HG03135 (cell line): ENCODE results near the gene KRT33A.

Experiments
- ATAC-seq: cut with Tn5 transposase; IDR thresholded peaks from one replicate; pipeline ENCODE4 v1.9.1; 2021; ENCODE audit warnings: mild to moderate bottlenecking, moderate library complexity; ENCODE audit not compliant: unreplicated experiment

The KRT33A gene

DNA sequence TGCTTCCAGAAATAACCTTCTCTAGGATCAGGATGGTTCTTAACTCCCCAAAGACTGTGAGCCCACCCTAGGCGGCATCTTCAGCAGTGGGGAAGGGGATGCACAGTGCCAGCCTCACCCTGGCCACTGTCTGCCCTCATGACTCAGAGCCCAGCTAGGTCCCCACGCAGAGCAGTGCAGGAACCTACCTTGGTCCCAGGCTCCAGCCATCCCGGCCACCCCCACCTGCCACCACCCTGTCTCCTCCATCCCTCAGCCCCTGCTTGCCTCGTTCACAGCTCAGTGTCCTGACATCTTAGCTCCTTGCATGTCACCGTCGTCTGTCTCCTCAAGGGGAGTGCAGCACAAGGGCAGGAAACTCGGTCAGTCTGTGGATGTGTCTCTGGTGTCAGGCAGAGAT, 19.0 kb downstream of the KRT33A start:
- ATAC-seq = no peak

DNA sequence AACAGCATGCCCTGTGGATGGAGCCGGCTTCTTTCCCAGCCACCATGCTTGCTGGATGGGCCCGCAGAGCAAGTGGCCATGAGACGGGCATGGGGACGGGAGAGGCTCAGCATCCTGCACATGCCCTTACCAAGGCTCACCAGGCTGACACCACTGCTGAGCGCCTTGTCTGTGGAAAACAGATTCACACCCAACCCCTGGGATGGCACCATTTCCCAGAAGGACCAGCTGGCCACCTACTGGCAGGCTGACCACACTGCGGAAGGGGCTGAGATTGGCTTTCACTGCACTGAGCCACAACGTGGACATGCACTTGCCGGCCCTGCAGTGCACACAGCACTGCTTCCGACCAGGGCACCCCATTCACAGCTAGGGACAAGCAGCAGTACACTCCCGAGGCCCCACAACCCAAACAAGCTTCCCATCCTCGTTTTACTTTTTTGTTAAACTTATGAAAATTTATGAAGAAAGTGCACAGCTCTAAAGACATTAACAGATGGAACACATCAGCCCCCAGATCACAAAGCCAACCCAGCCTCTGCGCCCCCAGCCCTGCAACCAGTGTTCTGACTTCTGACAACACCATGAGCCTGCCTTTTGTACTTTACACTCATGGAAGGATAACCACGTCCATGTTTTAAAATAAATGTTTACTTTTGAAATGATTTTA, 21.2 kb downstream of the KRT33A start:
- ATAC-seq = no peak

DNA sequence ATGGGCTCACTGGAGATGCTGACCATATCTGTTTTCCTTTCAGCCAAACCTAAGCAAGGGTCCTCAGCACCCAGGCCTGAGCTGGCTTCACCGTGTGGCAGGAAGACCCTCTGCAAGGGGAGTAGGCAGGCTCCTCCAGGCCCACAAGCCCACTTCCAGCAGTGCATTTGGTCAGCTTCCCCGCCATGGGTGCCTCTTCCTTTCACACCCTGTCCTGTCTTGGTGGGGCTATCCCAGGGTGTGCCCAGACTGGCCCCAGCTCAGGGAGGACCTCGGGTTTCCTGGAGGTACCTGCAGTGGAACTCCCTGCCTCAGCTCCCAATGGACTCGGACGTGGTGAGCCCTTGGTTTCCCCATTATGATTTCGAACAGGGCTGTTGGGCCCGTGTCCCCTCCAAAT, 22.4 kb downstream of the KRT33A start:
- no peak for ATAC-seq

DNA sequence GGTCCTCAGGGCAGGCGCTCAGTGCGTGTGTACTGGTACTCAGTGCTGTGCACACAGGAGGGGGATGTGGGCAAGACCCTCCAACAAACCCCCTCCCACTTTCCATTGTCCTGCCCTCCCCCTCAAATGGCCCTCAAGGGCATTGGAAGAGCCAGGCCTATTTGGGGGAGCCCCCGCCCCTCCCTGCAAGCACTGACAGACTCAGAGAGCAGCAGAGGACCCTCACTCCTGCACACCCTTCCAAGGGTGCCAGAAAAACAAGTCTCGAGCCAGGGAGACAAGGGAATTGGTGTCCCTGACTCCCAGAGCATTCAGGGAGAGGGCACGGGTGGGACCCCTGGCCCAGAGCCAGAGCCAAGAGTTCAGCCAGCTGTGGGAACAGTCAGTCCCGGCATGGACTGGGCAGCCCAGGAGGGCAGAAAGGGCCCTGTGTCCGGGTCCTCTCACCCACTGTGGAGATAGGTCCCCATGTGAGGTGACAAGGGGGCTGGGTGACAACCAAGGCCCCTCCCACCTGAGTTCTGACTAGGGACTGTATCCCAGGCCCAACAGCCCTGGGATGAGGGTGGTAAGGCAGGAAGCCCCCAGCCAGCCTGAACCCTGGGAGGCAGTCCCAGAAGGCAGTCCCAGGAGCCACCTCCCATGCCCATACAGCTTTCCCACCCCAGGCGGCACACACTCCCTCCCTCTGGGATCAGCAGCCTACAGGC, 23.1 kb downstream of the KRT33A start:
- no peak for ATAC-seq

DNA sequence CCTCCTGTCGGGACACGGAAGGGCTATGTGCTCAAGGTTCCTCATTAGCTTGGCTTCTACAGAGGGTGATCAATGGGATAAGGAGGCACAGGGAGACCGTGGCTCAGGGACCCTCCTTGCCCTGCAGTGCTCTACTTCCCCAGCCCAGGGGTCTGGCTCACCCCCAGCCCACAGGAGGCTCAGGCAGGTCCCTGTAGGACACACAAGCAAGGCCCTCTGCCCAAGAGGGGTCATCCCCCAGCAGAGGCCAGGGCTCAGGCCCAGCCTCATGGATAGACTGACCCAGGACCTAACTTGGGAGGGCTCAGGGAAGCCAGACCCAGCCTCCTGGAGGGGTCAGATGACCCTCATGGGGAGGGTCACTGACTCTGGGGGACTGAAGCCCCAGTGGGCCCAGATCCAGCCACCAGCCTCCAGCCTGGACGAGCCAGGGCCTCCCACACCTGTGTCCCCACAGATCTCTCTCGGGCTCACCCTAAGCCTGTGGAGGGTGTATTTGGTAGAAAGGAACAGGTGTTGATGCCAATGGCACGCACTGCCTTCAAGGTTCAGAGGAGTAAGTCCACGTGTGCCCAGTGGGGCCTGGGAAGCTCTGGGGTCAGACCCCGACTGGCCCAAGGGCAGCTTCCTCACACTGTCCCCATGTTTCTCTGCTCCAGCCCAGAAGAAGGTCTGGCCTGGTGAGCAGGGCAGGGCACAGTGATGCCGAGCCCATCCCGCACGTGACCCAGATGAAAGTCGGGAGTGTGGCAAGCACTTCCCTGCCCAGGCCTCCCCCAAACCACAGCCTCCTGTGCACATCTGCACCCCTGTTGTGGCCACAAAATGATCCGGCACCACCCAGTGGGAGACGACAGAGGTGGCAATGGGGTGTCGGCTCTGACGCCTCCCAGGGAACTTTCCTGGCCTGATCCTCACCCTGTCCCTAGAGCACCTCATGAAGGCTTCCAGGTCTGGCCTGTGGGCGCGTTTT, 24.2 kb downstream of the KRT33A start:
- no peak for ATAC-seq

DNA sequence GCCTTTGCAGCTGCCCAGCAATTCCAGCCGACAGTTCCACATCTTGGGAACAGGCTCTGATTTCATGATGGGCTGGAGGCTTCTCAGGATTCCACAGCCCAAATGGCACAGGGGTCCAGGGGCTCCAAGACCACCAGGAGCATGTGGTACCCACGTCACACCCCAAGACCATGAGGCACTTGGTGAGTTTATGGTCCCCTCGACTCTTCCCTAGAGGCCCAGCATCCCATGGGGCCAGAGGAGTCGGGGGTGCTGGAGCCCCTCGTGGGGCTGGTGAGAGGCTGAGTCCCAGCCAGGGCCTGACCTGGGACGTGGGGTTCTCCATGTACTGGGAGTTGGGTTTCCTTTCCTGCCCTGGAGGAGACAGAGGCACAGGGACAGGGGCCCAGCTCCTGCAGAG, 25.0 kb downstream of the KRT33A start:
- no peak for ATAC-seq

DNA sequence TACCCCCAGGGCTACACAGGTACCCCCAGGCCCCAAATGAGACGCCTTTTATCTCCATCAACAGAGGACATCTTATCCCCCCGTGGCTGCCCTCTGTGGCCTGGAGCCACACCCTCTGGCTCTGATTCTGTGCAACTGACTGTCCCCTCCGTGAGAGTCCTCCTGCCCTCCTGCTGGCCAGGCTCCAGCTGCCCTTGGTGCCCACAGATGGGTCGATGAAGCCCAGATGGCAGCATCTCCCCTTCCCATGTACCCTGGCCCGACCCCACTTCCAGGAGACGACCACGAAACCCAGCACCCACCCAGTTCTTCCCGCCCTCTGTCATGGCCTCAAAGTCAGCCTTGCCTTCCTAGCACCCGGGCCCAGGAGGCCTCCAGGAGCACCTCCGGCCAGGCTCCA, 25.5 kb downstream of the KRT33A start:
- ATAC-seq = no peak

DNA sequence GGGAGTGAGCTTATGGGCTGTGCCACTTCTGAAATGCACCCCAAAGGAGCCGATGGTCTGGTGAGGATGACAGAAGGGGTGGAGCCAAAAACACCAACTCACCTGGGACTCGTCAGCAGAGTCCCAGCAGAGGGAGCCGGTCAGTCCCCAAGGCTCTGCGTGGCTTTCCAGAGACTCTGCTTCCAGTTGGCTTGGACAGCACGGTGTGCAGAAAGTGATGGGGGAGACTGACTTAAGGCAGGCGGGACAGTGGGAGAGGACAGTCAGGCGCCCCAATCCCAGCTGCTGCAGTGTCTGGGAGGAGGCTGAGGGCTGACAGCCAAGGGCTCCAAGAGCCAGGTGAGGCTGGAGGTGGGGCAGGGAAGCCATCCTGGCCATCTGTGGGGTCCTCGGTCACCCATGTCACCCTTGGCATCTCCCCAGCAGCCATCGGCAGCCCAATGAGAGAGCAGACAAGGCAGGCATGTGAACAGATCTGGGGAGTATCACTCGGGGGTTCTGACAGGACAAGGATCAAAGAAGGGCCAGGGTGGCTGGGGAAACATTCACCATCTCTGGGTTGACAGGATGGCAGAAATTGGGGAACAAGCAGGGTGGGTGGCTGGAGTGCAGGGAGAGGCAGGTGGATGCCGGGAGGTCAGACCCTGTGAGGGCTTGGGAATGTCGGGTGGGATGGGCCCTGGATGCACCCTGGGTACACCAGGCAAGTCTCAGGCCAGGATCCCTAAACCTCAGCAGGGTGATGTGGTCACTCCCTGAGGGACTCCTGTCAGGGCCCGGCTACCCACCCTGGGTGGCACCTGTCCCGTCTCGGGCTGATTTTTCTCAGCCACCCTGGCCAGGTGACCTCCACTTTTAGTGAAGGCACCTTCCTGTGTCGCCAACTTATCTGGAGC, 26.2 kb downstream of the KRT33A start:
- ATAC-seq = no peak

DNA sequence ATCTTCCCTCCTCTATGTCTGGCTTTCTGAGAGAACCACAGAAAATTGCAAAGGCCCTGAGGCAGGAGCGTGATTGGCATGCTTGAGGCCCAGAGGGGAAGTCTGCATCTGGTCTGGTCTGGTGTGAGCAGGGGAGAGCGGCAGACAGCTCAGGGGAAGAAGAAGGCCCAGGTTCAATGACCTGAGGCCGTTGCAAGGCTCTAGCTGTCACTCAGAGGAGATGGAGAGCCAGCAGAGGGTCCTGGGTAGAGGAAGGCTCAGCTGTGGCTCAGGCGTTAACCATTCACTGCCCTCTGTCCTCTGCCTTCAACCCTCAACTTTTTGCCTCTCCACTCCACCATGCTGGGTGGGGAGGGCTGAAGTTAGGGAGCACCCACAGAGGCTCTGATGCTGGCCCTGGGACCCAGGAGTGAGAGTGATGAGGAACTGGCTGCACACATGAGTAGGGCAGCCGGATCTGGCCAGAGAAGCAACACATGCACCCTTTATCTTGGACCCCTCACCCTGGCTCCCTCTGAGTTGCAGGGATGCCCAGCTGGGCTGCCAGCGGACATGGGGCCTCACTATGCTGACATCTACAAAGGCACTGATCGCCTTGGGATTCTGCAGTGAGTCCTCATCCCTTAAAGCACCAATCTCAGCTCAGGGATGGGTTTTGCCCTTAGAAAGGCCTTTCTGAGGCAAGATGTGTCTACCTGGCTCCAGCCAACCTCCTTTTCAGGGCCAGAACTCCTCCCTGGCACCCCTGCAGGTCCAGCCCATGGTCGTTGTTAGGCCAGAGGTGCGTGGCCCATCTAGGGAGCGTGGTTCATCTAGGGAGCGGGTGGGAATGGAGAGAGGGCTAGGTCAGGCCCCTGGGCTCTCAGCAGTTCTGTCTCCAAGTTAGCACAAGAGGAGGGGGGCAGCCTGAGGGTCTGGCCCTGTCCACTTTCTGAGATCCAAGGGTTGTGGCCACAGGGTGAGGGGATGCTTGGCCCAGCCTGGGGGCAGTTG, 27.4 kb downstream of the KRT33A start:
- ATAC-seq = no peak

DNA sequence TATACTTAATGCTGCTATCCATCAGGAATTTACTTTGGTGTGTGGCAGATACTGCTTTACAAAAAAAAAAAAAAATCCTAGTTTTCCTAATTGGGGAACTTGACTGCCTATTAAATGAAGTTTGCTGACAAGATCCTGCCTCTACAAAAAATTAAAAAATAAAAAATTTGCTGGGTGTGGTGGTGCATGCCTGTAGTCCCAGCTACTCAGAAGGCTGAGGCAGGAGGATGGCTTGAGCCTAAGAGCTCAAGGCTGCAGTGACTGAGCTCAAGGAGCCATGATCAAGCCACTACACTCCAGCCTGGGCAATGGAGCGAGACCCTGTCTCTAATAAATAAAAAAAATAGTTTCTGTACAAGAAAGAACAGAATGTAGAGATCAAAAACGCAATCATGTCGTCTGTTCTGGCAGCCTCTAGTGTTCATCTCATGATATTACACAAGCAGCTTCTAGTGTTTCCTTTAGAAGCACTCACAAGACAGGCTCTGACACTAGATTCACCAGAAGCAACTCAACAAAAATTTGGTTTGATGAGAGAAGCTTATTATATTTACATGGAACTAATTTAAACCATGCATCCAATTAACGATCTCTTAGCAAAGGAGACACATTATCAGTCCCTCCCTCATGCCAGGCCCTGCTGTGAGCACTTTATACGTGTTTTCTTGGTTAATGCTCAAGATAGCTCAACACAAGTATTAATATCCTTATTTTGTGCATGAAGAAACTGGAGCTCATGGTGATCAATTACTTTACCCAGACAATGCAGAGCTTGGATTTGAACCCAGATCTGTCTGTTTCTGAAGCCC, 28.3 kb downstream of the KRT33A start:
- no peak for ATAC-seq

DNA sequence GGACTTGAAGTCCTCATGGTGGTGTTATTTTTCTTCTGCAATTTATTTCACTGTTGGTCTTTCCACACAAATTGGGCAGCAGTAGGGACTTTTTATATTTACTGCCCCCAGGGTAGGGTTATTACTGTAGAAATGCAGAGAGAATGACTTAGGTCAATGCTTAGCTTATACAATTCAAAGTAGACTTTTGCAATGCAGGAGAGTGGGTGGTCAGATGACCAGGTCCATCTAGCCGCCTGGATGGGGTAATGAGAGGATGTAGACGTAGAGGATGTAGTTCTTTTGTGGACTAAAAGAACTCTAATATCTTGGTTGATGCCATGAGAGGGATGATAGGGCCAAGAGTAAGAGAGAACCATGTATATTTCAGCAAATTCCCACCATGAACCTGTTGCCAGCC, 32.4 kb downstream of the KRT33A start:
- no peak for ATAC-seq

DNA sequence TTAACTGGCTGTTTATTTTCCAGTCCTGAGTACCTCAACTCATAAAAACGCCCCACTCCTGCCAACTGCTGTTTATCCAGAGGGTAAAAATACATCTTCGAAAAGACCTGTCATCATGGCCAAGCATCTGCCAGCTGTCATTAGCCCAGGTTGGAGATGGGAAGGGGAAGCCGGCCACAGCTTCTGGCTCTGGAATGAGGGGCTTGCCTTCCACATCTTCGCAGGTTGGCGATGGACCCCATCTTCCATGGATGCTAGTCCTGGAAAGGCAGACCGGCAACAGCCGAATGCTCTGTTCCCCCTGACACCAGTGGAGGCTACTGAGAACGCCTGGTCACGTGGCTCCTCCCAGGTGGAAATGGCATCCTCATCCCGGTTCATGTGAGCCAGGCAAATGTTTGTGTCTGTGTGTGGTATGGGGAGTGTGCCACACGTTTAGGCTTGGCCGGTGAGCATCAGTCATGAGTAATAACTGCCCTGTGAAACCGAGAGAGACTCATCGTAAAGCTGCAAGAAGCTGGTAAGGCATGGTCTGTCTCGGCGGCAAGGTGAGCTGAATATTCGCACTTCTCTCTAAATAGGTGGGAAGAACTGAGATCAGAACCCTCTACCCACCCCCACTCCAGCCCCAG, 34.7 kb downstream of the KRT33A start:
- ATAC-seq = no peak

DNA sequence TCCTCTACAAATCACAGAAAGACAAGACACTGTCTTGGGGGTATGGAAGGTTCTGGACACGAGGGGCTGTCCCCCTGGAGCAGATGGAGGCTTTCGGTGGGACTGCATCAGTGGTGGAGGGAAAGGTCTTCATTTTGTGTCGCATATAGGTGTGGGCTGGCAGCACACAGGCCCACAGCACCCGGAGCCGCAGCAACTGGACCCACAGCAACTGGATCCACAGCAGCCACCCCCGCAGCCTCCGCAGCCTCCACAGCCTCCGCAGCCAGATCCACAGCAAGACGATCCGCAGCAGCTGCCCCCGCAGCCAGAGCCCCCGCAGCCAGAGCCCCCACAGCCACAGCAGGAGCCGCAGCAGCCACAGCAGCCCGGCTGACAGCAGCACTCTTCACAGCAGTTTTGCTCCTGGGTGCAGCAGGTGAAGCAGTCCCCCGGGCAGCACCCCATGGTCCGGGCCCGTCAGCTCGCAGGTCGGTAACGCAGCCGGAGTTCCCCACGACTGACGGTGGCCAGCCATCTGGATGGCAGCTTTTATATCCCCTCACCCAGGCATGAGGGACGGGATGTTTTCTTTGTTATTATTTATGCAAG, 35.3 kb downstream of the KRT33A start, which contains the start of gene KRTAP17-1:
KRTAP17-1 (minus strand) TSS at position 507 of the 591 bp plus-strand sequence; CDS start at position 447, 60 bp downstream.
- no peak for ATAC-seq

DNA sequence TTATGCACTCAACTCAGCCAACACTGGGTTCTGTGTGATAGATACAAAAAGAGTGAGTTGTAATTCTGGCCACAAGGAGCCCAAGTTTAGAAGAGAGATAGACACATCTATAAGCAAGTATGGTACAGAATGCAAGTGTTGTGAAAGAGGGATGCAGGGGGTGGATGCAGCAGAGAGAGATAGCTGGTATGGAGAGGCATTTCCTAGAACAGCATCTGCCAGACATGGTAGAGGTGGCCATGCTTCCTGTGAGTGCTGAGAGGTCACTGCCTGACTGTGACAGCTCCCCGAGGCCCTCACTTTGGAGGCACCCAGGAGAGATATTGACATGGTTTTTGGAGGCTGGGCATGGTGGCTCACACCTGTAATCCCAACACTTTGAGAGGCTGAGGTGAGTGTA, 39.5 kb downstream of the KRT33A start:
- no peak for ATAC-seq

DNA sequence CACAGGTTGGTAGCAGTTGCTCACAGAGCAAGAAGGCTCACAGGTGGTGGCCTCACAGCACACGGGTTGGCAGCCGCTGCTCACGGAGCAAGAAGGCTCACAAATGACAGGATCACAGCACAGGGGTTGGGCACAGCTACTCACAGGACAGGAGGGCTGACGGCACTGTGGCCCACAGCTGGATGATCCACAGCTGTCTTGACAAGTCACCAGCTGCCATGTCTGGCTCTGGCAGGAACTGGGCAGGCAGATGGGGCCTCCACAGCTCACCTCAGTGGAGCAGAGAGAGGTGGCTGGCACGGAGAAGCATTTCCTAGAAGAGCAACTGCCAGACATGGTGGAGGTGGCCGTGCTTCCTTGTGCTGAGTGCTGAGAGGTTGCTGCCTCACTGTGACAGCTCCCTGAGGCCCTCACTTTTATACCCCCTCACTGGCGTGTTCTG, 41.7 kb downstream of the KRT33A start, which contains the start of gene KRTAP16-1:
KRTAP16-1 (minus strand) TSS at position 392 of the 442 bp plus-strand sequence; CDS start at position 336, 56 bp downstream.
- ATAC-seq = no peak

DNA sequence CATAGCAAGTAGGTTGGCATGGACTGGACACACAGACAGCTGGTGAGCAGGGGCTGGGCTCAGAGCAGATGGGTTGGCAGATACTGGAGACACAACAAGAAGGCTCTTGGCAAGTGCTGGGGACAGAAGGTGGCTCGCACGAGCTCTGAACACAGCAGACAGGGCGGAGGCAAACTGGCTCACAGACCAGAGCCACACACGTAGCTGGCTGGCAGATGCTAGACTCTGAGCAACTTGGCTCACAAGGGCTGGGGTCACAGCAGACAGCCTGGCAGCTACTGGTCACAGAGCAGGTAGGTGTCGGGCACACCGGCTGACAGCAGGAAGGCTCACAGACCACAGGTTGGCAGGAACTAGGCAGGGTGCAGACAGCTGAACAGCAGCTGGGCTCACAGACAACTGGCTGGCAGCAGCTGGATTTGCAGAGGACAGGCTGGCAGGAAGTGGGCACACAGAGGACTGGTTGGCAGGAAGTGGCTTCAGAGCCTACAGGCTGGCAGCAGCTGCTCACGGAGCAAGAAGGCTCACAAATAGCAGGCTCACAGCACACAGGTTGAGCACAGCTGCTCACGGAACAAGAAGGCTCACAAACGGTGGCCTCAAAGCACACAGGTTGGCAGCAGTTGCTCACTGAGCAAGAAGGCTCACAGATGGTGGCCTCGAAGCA, 42.2 kb downstream of the KRT33A start:
- no peak for ATAC-seq

DNA sequence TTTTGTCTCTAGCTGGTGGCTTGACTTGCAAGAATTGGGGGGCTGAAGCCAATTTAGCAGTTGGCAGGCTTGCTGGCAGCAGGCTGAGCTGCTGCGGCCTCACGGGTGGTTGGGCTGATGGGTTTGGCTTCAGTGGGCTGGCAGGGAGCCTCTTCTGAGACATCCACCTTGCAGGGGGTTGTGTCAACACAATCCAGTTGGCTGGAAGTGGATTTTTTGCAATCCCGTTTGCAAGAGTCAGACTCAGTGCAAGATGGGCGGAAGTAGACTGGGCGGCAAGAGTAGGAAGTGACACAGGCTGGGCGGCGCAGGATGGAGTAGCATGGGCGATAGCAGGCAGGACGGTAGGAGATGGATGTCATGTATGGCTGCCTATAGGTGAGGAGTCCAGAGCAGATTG, 43.0 kb downstream of the KRT33A start:
- no peak for ATAC-seq
